IMR-90 (cell line): ENCODE results near the gene LY86. TPM values are rescaled to one million over a fixed set of nuclear protein-coding genes. Genes with fewer than 3 reads are reported as not detected.

ENCODE experiments used
- ATAC-seq: fragments of 200-7000 bp; cut with Tn5 transposase; 2 replicates; pipeline ENCODE4 v1.9.1; 2020; ENCODE audit warnings: low read depth, mild to moderate bottlenecking, moderate library complexity
- BruUV-seq: library from RNA; stranded (reverse); fragments of 400-500 nt; replicated peaks from 2 replicates; lab custom pipeline; 2021; lab: Mats Ljungman, UMichigan
- CTCF ChIA-PET: fragments of 300-600 bp; formaldehyde crosslinking; extraction: SDS; loops from one replicate; lab custom pipeline; 2021; ENCODE audit warnings: antibody characterized with exemption; lab: Yijun Ruan, JAX
- POLR2A ChIA-PET: fragments of 300-600 bp; sonication (Branson Sonifier 250); formaldehyde crosslinking; loops from one replicate; lab custom pipeline; 2022; ENCODE audit warnings: antibody characterized with exemption; ENCODE audit not compliant: unreplicated experiment; lab: Charles Lee
- DNase-seq: peaks from one replicate; pipeline ENCODE4 v3.0.0; 2013
- H2AFZ ChIP-seq: replicated peaks from 2 replicates; pipeline ENCODE3; 2013; ENCODE audit warnings: low read length, mild to moderate bottlenecking; ENCODE audit not compliant: poor library complexity
- H2AK5ac ChIP-seq: 2 replicates; pipeline ENCODE4 v1.6.1; 2013; ENCODE audit warnings: low read depth, low read length, inconsistent platforms
- H2AK9ac ChIP-seq: replicated peaks from 2 replicates; pipeline ENCODE3; 2013; ENCODE audit warnings: mild to moderate bottlenecking, low read depth, low read length, moderate library complexity; ENCODE audit not compliant: poor library complexity
- H2BK120ac ChIP-seq: 2 replicates; pipeline ENCODE4 v1.6.1; 2013; ENCODE audit warnings: low read depth, low read length, inconsistent platforms
- H2BK15ac ChIP-seq: 3 replicates; pipeline ENCODE4 v1.6.1; 2013; ENCODE audit warnings: low read depth, low read length, inconsistent platforms
- H2BK20ac ChIP-seq: 2 replicates; pipeline ENCODE4 v1.6.1; 2013; ENCODE audit warnings: low read depth, mild to moderate bottlenecking, inconsistent platforms, low read length, moderate library complexity
- H2BK5ac ChIP-seq: 2 replicates; pipeline ENCODE4 v1.6.1; 2013; ENCODE audit warnings: mild to moderate bottlenecking, low read depth, low read length, inconsistent platforms; ENCODE audit not compliant: poor library complexity, severe bottlenecking
- H3K14ac ChIP-seq: replicated peaks from 2 replicates; pipeline ENCODE4 v1.6.1; 2013; ENCODE audit warnings: low read depth, low read length, inconsistent platforms
- H3K18ac ChIP-seq: 2 replicates; pipeline ENCODE4 v1.6.1; 2013; ENCODE audit warnings: low read depth, low read length, control low read depth
- H3K23ac ChIP-seq: 2 replicates; pipeline ENCODE4 v1.6.1; 2013; ENCODE audit warnings: low read depth, low read length, inconsistent platforms
- H3K27ac ChIP-seq: 2 replicates; pipeline ENCODE4 v1.5.1; 2013; ENCODE audit warnings: mild to moderate bottlenecking, control low read depth, low read length; ENCODE audit not compliant: insufficient read depth
- H3K27me3 ChIP-seq: 2 replicates; pipeline ENCODE4 v1.6.1; 2013; ENCODE audit warnings: low read length; ENCODE audit not compliant: control insufficient read depth, insufficient read depth
- H3K36me3 ChIP-seq: 2 replicates; pipeline ENCODE4 v1.6.1; 2013; ENCODE audit warnings: low read length, mixed read lengths; ENCODE audit not compliant: control insufficient read depth, insufficient read depth
- H3K4ac ChIP-seq: 2 replicates; pipeline ENCODE4 v1.6.1; 2013; ENCODE audit warnings: low read depth, low read length, inconsistent platforms
- H3K4me1 ChIP-seq: 2 replicates; pipeline ENCODE4 v1.6.1; 2013; ENCODE audit warnings: low read length, mixed read lengths; ENCODE audit not compliant: control insufficient read depth, insufficient read depth
- H3K4me2 ChIP-seq: 2 replicates; pipeline ENCODE4 v1.6.1; 2013; ENCODE audit warnings: low read depth, mild to moderate bottlenecking, control low read depth, low read length, moderate library complexity
- H3K4me3 ChIP-seq: 2 replicates; pipeline ENCODE4 v1.5.1; 2013; ENCODE audit warnings: low read depth, mild to moderate bottlenecking, control low read depth, low read length, moderate library complexity; ENCODE audit not compliant: insufficient read depth
- H3K56ac ChIP-seq: 2 replicates; pipeline ENCODE4 v1.6.1; 2013; ENCODE audit warnings: low read length, inconsistent platforms; ENCODE audit not compliant: insufficient read depth; ENCODE audit errors: extremely low read depth
- H3K79me1 ChIP-seq, 2 experiments: 2 replicates each; pipeline ENCODE4 v1.6.1; 2013; ENCODE audit warnings: low read length in 2 of 2, inconsistent platforms in 1 of 2, low read depth in 1 of 2
- H3K9ac ChIP-seq: 2 replicates; pipeline ENCODE4 v1.6.1; 2013; ENCODE audit warnings: low read depth, low read length, control low read depth
- H3K9me1 ChIP-seq: 2 replicates; pipeline ENCODE4 v1.6.1; 2013; ENCODE audit warnings: low read length, inconsistent platforms; ENCODE audit not compliant: insufficient read depth
- H3K9me3 ChIP-seq: 2 replicates; pipeline ENCODE4 v1.6.1; 2013; ENCODE audit warnings: low read length; ENCODE audit not compliant: control insufficient read depth, insufficient read depth
- H4K20me1 ChIP-seq: 2 replicates; pipeline ENCODE4 v1.6.1; 2013; ENCODE audit warnings: low read length, inconsistent platforms; ENCODE audit not compliant: insufficient read depth
- H4K5ac ChIP-seq: 2 replicates; pipeline ENCODE4 v1.6.1; 2013; ENCODE audit warnings: mild to moderate bottlenecking, low read depth, low read length, control low read depth
- H4K8ac ChIP-seq, 2 experiments: 2 replicates each; pipeline ENCODE4 v1.6.1; 2013; ENCODE audit warnings: low read depth in 2 of 2, low read length in 2 of 2, control low read depth in 1 of 2, inconsistent platforms in 1 of 2
- H4K91ac ChIP-seq: 2 replicates; pipeline ENCODE4 v1.6.1; 2013; ENCODE audit warnings: low read depth, low read length, inconsistent platforms; ENCODE audit not compliant: insufficient read depth
- BHLHE40 ChIP-seq: fragments of 150-350 bp; IDR thresholded peaks from 2 replicates; pipeline ENCODE4 v1.6.1; 2016; ENCODE audit warnings: mild to moderate bottlenecking, low read depth, low read length
- CEBPB ChIP-seq: IDR thresholded peaks from 2 replicates; pipeline ENCODE4 v1.6.1; 2012; ENCODE audit warnings: low read depth, low read length, improper control_type of control experiment
- CHD1 ChIP-seq: IDR thresholded peaks from 2 replicates; pipeline ENCODE4 v1.6.1; 2012; ENCODE audit warnings: low read depth, low read length, improper control_type of control experiment
- ELK1 ChIP-seq: fragments of 150-350 bp; IDR thresholded peaks from 2 replicates; pipeline ENCODE4 v1.6.1; 2016; ENCODE audit warnings: low read depth, mild to moderate bottlenecking, low read length, moderate library complexity, borderline replicate concordance
- FOS ChIP-seq: fragments of 150-350 bp; IDR thresholded peaks from 2 replicates; pipeline ENCODE4 v1.6.1; 2016; ENCODE audit warnings: low read depth, low read length
- MAFK ChIP-seq: IDR thresholded peaks from 2 replicates; pipeline ENCODE4 v1.6.1; 2012; ENCODE audit warnings: low read depth, low read length, improper control_type of control experiment
- MAZ ChIP-seq: IDR thresholded peaks from 2 replicates; pipeline ENCODE4 v1.6.1; 2012; ENCODE audit warnings: low read depth, mild to moderate bottlenecking, low read length, improper control_type of control experiment, moderate library complexity, borderline replicate concordance
- MXI1 ChIP-seq: IDR thresholded peaks from 2 replicates; pipeline ENCODE4 v1.6.1; 2012; ENCODE audit warnings: low read depth, mild to moderate bottlenecking, low read length, moderate library complexity, borderline replicate concordance
- POLR2A ChIP-seq: IDR thresholded peaks from 2 replicates; pipeline ENCODE4 v1.6.1; 2012; ENCODE audit warnings: mild to moderate bottlenecking, low read depth, low read length
- RAD21 ChIP-seq: IDR thresholded peaks from 2 replicates; pipeline ENCODE4 v1.6.1; 2012; ENCODE audit warnings: low read length, improper control_type of control experiment
- RCOR1 ChIP-seq: IDR thresholded peaks from 2 replicates; pipeline ENCODE4 v1.6.1; 2012; ENCODE audit warnings: mild to moderate bottlenecking, low read length, improper control_type of control experiment; ENCODE audit not compliant: insufficient replicate concordance
- SMC3 ChIP-seq: fragments of 150-350 bp; IDR thresholded peaks from 2 replicates; pipeline ENCODE4 v1.6.1; 2016; ENCODE audit warnings: low read depth, mild to moderate bottlenecking, antibody characterized with exemption, low read length, moderate library complexity
- USF2 ChIP-seq: fragments of 150-350 bp; IDR thresholded peaks from 2 replicates; pipeline ENCODE4 v1.6.1; 2017; ENCODE audit warnings: mild to moderate bottlenecking, antibody characterized with exemption, low read length, low read depth
- WGBS, 2 experiments: methylation state at CpG; one replicate each; pipeline versions ENCODE4 v1.1.5 to v1.1.7; 2013; ENCODE audit warnings: missing lambda C conversion rate in 2 of 2; ENCODE audit not compliant: insufficient read length in 1 of 2; ENCODE audit errors: extremely low coverage in 2 of 2; 5-methylcytosine and 5-hydroxymethylcytosine counted together
- dilution Hi-C: fragments of 300-500 bp; cut with HindIII; formaldehyde crosslinking; loops from one replicate; pipeline ENCODE4 v1.14.3; 2018; ENCODE audit warnings: low sequenced_read_pairs; ENCODE audit not compliant: unreplicated experiment
- in situ Hi-C: fragments of 300-500 bp; cut with MboI; formaldehyde crosslinking; loops from 3 replicates; pipeline ENCODE4 v1.14.3; 2019; ENCODE audit warnings: low sequenced_read_pairs, inconsistent platforms, mixed read lengths
- intact Hi-C: fragments of 100-400 bp; cut with micrococcal nuclease; formaldehyde crosslinking; loops from 2 replicates; pipeline ENCODE4 v1.10.0; 2022
- polyA plus RNA-seq, 3 experiments: library from polyadenylated mRNA; depleted of rRNA; stranded (reverse); fragments of >200 nt; gene quantifications; 2 replicates each; pipeline ENCODE4 v1.2.3, GENCODE V29; 2012; ENCODE audit warnings: low replicate concordance in 1 of 3
- total RNA-seq: library from RNA; depleted of rRNA; stranded (reverse); fragments of >200 nt; gene quantifications from 2 replicates; pipeline ENCODE4 v1.2.3, GENCODE V29; 2012

The LY86 gene
- total and polyA plus RNA-seq, 2 of the 4 experiments (the other 2 are of a cell fraction) = not detected

DNA sequence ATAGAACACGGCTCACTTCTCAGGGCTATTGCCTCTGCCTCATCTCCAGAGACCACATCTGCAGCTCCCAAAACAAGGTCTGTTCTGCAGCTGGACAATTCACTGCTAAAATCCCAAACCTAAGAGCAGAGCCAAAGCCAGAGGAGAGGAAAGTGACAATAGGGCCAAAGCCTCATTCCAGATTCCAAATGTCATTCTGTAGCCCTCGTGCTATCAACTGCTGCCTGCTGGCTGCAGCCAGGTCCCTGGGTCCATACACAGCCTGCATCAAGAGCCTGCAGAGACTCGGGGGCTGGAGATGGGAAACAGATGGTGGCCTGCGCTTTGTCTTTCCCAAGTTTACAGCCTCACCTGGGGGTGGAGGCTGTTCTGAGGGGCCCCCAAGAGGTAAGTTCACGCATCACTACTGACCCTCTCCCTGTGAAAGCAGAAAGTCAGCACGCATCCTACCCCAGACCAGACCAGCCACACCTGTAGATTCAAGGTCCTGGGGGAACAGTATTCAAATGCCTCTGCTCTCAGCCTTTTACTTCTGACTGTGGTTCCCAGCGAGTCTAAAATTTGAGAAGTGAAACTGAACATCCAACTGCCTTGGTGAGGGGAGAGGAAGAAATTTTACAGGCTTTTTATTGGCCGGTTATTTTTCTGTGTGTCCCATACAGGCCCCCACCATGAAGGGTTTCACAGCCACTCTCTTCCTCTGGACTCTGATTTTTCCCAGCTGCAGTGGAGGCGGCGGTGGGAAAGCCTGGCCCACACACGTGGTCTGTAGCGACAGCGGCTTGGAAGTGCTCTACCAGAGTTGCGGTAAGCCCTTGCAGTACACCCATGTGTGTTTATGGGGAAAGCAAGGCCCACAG, at the start of gene LY86 (continued):
- no peak for TF ChIP-seq CHD1
- no peak for TF ChIP-seq BHLHE40

DNA sequence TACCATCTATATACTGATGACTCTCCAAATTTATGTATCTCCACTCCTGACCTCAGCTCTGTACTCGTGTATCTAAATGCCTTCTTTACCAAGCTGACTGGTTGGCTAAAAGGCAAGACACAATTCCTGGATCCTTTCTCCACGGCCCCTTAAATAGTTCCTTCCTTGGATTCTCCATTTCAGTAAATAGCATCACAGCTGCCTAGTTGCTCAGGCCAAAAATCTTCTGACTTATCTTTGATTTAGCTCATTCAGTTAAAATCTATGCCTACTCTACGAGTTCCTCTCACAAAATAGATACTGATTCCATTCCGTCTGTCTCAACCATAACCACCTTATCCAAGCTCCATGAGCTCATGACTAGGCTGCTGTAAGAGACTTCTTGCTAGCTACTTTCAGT, 49.5 kb upstream of the LY86 start:
- ATAC-seq (no peak), DNase-seq (no peak)
- H3K36me3 ChIP-seq = no peaks in the 10 kb centered on the region
- H2BK15ac ChIP-seq = no peak overlapping the region
- H3K9me3 ChIP-seq = peaks cover 4% of the 10 kb centered on the region
- H4K8ac ChIP-seq = no peak overlapping the region
- H3K23ac ChIP-seq = no peak overlapping the region
- H3K9me1 ChIP-seq = no peaks in the 10 kb centered on the region
- no peaks in the 10 kb centered on the region for H4K20me1 ChIP-seq
- no peak overlapping the region for H2AFZ ChIP-seq
- intact Hi-C loops = no loop called here
- H3K4me1 ChIP-seq = no peaks in the 10 kb centered on the region
- H2BK5ac ChIP-seq = no peak overlapping the region
- no peak overlapping the region for H2AK5ac ChIP-seq
- no peaks in the 10 kb centered on the region for H3K79me1 ChIP-seq
- no peak overlapping the region for H3K14ac ChIP-seq
- no peak overlapping the region for H3K9ac ChIP-seq
- no peak overlapping the region for H4K91ac ChIP-seq
- no peaks in the 10 kb centered on the region for H3K27me3 ChIP-seq
- no peak overlapping the region for H3K27ac ChIP-seq
- 16% methylated on average over 4 of the region's 4 CpGs; no CpG with 5 or more reads in 1 of the 2 experiments for WGBS, 2 experiments
- in situ Hi-C loops = loop anchor here (25.0 kb wide), 1 partner anchor 1327 kb away; no protein-coding TSS in a partner anchor
- no peak overlapping the region for H2AK9ac ChIP-seq
- H3K56ac ChIP-seq = no peak overlapping the region
- no peak overlapping the region for H4K5ac ChIP-seq
- ChIA-PET CTCF (no interaction called here), POLR2A (no interaction called here)
- no TSS peak for BruUV-seq
- H2BK120ac ChIP-seq = no peak overlapping the region
- H3K4me2 ChIP-seq = no peak overlapping the region
- H2BK20ac ChIP-seq = no peak overlapping the region
- no peak overlapping the region for H3K18ac ChIP-seq
- H3K4ac ChIP-seq = no peak overlapping the region
- dilution Hi-C loops = no loop called here
- H3K4me3 ChIP-seq = no peak overlapping the region
- TF ChIP-seq FOS = no peak
- no peak for TF ChIP-seq MAZ
- no peak for TF ChIP-seq MAFK
- TF ChIP-seq RCOR1 = no peak
- TF ChIP-seq CEBPB = no peak
- TF ChIP-seq RAD21 = no peak
- TF ChIP-seq BHLHE40 = no peak
- TF ChIP-seq ELK1 = no peak
- no peak for TF ChIP-seq SMC3
- no peak for TF ChIP-seq CHD1
- TF ChIP-seq POLR2A = no peak
- no peak for TF ChIP-seq MXI1
- TF ChIP-seq USF2 = no peak
